HepG2 (cell line): ENCODE data around the gene CEP55. TPM values are rescaled to one million over a fixed set of nuclear protein-coding genes. Genes with fewer than 3 reads are reported as not detected.

ENCODE experiments used
- FOXP1 ChIP-seq, 2 experiments: fragments of 450-650 bp in 1 of 2; IDR thresholded peaks; 2 replicates each; pipeline ENCODE4 v1.6.1; 2017 to 2018; ENCODE audit warnings: antibody characterized with exemption in 1 of 2
- KDM2A ChIP-seq: sonication (generic); formaldehyde crosslinking; IDR thresholded peaks from 2 replicates; pipeline ENCODE4 v1.4.0; 2020; ENCODE audit warnings: low read depth, missing genetic modification reagents, borderline replicate concordance
- NFYB ChIP-seq: sonication (generic); formaldehyde crosslinking; IDR thresholded peaks from 2 replicates; pipeline ENCODE4 v1.4.0; 2020; ENCODE audit warnings: missing genetic modification reagents
- POLR2AphosphoS2 ChIP-seq: IDR thresholded peaks from 2 replicates; pipeline ENCODE4 v1.6.1; 2011; ENCODE audit warnings: low read depth, low read length, improper control_type of control experiment
- SAP130 ChIP-seq: IDR thresholded peaks from 2 replicates; pipeline ENCODE4 v1.6.1; 2016; ENCODE audit warnings: low read depth
- ZMYM3 ChIP-seq: sonication (generic); formaldehyde crosslinking; IDR thresholded peaks from 2 replicates; pipeline ENCODE4 v1.5.1; 2020; ENCODE audit warnings: mild to moderate bottlenecking, missing genetic modification reagents
- polyA plus RNA-seq, 8 experiments: library from polyadenylated mRNA; depleted of rRNA in 3 of 8; stranded (reverse) in 7 of 8; unstranded in 1 of 8; fragments of >200 nt; fragmentation: Illumina TruSeq in 4 of 8; extraction: Trizol in 4 of 8; gene quantifications; 2 replicates each; pipeline versions ENCODE4 v1.2.1 to v1.2.3, GENCODE V29; 2011 to 2016; ENCODE audit warnings: low read depth in 4 of 8, missing spikeins in 1 of 8, mixed read lengths in 1 of 8; ENCODE audit not compliant: insufficient read depth in 1 of 8
- total RNA-seq, 5 experiments: library from RNA; depleted of rRNA; stranded (reverse); fragments of >200 nt; fragmentation: Illumina TruSeq; extraction: Trizol; gene quantifications; 2 replicates each; pipeline ENCODE4 v1.2.3, GENCODE V29; 2016; ENCODE audit warnings: low read depth in 1 of 5
- TF ChIP-seq, protein P1 (sequence below): IDR thresholded peaks from 2 replicates; pipeline ENCODE4 v1.6.1; 2016; ENCODE audit warnings: mild to moderate bottlenecking, missing biosample characterization, missing genetic modification reagents
- TF ChIP-seq, protein P2 (sequence below): sonication (generic); formaldehyde crosslinking; IDR thresholded peaks from 2 replicates; pipeline ENCODE4 v1.4.0; 2020; ENCODE audit warnings: mild to moderate bottlenecking, missing genetic modification reagents
- TF ChIP-seq, protein P3 (sequence below): sonication (generic); formaldehyde crosslinking; IDR thresholded peaks from 2 replicates; pipeline ENCODE4 v1.9.0; 2021; ENCODE audit warnings: missing genetic modification reagents, borderline replicate concordance

Gene CEP55
- total and polyA plus RNA-seq, 2 of the 13 experiments (the other 11 are each of a cell fraction or from before 2014, with no cell fraction given): 6.5 to 17.1 TPM

DNA sequence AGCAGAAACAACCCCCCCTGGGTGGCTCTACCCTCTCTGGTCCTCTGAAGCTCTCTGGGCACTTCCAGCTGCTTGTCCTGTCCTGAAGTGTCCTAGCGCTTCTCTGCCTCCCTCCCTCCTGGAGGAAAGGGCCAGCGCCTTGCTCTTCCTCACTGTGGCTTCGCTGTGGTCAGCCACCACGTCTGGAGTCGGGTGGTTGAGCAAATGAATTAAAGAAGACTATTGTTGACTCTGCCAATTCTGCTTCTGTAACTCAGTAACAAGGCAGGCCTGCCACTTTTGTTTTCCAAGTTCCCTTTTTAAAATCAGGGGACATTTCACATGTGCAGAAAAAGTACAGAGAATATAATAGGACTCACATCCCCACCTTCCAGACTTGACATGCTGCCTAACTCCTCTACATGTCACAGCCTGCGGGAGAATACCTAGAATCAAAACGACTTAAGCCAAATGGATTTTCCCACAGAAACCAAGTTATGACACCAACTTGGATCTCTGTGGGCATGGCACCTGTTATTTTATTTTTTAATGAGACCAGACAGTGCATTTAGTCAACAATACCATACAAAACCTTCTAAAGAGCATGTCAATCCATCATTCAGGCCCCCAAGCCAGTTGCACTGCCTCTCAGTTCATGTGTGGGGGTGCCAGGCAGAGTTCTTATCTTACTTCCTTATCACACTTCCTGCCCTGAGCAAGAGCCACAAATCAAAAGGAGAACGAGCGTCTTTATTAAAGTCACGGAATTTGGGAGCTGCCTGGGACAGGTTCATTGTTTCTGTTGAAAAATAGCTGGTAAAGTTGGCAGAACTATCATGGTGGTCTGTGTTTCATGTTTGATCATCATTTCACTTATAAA lies 76.9 kb downstream of the CEP55 start (continued):
- TF ChIP-seq, protein P1, sequence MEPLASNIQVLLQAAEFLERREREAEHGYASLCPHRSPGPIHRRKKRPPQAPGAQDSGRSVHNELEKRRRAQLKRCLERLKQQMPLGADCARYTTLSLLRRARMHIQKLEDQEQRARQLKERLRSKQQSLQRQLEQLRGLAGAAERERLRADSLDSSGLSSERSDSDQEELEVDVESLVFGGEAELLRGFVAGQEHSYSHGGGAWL (CRISPR knock-in tag): no peak
- TF ChIP-seq, protein P2, sequence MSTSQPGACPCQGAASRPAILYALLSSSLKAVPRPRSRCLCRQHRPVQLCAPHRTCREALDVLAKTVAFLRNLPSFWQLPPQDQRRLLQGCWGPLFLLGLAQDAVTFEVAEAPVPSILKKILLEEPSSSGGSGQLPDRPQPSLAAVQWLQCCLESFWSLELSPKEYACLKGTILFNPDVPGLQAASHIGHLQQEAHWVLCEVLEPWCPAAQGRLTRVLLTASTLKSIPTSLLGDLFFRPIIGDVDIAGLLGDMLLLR (CRISPR knock-in tag): no peak
- TF ChIP-seq FOXP1 (IDR thresholded peaks at IDR 0.05) (no peak), FOXP1 (CRISPR knock-in tag; IDR thresholded peaks at IDR 0.05) (no peak), POLR2AphosphoS2 (no peak), NFYB (CRISPR knock-in tag) (no peak), SAP130 (CRISPR knock-in tag) (no peak), KDM2A (CRISPR knock-in tag) (no peak), ZMYM3 (CRISPR knock-in tag) (no peak)
- TF ChIP-seq, protein P3, sequence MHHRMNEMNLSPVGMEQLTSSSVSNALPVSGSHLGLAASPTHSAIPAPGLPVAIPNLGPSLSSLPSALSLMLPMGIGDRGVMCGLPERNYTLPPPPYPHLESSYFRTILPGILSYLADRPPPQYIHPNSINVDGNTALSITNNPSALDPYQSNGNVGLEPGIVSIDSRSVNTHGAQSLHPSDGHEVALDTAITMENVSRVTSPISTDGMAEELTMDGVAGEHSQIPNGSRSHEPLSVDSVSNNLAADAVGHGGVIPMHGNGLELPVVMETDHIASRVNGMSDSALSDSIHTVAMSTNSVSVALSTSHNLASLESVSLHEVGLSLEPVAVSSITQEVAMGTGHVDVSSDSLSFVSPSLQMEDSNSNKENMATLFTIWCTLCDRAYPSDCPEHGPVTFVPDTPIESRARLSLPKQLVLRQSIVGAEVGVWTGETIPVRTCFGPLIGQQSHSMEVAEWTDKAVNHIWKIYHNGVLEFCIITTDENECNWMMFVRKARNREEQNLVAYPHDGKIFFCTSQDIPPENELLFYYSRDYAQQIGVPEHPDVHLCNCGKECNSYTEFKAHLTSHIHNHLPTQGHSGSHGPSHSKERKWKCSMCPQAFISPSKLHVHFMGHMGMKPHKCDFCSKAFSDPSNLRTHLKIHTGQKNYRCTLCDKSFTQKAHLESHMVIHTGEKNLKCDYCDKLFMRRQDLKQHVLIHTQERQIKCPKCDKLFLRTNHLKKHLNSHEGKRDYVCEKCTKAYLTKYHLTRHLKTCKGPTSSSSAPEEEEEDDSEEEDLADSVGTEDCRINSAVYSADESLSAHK (CRISPR knock-in tag): no peak
